UCSD-AML1 (cell line): Measurements from ENCODE around the gene YDJC.
A peak's percentile ranks its signal among the peaks of the same experiment; 100 is the strongest.
"Not testable (repeated sequence)": the region's sequence is repeated elsewhere in the genome, so short reads cannot be mapped to it uniquely, and the experiment has no call there.

ENCODE experiments used
- DNase-seq: peaks from one replicate; lab custom pipeline; 2025; ENCODE audit not compliant: unreplicated experiment; lab: John Stamatoyannopoulos, UW

Gene YDJC

GRCh38 chr22:21652010-21652546, 22.3 kb upstream of the YDJC start:
- DNase-seq, result peak; percentile 85

- DNase-seq, result no peak
Observed at GRCh38 chr22:21651521-21652009, 21.7 kb upstream of the YDJC start.

DNA sequence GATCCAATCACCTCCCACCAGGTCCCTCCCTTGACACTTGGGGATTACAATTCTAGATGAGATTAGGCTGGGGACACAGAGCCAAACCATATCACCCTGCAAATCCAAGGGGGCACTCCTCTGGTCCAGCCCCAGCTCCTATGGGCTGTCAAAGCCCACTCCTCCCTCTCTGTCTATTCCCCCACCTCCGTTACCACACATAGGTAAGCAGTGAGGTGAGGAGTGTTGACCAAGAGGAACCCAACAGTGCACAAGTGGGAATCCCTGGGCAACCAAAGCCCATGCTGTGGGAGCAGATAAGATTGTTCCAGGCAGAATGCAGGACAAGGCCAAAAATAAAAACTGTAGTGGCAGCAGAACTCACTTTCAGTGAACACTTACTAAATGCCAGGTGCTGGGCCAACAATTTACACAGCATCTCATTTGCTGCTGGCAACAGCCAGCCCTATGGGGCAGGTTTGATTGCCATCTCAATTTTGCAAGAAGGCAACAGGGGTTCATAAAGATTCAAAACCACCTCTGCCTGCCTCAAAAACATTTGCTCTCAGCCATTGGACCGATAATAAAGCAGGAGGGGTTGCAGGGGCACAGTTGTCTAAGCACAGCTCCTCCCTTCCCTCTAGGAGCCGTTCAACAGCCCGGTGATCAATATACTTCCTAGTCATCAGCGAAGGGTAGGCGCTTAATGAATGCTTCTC, 21.1 kb upstream of the YDJC start:
- DNase-seq, result no peak

DNA sequence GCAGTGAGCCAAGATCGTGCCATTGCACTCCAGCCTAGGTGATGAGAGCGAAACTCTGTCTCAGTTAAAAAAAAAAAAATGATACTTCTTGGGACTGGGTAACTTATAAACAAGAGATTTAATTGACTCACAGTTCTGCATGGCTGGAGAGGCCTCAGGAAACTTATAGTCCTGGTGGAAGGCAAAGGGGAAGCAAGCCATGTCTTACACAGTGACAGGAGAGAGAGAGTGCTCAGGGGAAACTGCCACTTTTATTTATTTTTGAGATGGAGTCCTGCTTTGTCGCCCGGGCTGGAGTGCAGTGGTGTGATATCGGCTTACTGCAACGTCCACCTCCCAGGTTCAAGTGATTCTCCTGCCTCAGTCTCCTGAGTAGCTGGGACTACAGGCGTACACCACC, 20.5 kb upstream of the YDJC start:
- DNase-seq, result no peak

DNA sequence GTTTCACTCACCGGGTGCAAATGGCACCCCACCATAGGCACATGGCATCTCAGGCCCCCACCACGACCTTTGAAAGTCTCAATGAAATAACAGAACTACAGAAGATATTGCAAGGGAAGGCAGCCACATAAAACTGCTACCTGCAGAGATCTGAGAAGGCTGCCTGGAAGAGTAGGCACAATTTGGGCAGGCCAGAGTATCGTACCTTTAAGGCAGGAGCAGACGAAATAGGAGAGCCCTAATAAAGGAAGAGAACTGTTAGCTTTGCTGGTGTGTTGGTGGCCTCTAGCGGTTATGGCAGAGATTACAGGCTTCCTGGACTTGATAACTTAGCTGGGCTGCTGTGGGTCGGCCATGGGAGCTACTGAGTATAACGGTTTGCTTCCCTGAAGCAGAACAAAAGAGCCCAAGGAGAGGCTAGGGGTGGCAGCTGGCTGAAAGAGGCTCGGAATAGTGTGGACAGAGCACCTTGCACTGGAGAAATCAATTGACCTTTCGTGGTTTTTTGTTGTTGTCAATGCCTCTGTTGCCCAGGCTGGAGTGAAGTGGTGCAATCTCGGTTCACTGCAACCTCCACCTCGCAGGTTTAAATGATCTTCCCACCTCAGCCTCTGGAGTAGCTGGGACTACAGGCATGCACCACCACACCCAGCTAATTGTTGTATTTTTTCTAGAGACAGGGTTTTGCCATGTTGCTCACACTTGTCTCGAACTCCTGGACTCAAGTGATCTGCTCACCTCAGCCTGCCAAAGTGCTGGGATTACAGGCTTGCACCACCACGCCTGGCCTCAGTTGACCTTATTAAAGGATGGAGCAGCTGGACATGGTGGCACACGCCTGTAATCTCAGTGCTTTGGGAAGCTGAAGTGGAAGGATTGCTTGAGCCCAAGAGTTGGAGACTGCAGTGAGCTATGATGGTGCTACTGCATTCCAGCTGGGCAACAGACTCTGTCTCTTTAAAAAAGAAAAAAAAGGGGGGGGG, 17.1 kb upstream of the YDJC start:
- peak; percentile 73 for DNase-seq

GRCh38 chr22:21645513-21645912, 15.7 kb upstream of the YDJC start:
- DNase-seq, result not testable (repeated sequence)

DNA sequence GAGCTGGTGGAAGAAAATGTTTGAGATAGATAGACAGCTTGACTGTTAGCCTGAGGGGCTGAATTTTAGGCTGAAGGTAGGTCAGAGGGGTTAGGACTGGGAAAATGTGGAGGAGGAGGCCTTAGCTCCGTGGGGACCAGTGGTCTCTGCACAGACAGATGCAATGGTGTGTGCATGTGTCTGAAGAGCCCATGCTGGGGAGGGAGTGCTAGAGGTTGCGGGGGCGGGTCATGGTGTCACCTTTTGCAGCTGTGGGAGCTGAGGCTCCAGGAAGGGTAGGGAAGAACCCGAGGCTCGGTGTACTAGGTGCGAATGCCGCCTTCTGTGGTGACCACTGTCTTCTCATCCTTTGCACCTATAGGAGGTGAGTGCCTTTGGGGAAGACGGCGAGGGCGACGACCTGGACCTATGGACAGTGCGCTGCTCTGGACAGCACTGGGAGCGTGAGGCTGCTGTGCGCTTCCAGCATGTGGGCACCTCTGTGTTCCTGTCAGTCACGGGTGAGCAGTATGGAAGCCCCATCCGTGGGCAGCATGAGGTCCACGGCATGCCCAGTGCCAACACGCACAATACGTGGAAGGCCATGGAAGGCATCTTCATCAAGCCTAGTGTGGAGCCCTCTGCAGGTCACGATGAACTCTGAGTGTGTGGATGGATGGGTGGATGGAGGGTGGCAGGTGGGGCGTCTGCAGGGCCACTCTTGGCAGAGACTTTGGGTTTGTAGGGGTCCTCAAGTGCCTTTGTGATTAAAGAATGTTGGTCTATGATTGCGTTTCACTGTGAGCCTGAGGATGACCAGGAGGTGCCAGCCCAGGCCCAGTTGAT, 13.9 kb upstream of the YDJC start:
- DNase-seq, result no peak

- peak; percentile 62 for DNase-seq
Observed at GRCh38 chr22:21642584-21643448, 13.0 kb upstream of the YDJC start.

DNA sequence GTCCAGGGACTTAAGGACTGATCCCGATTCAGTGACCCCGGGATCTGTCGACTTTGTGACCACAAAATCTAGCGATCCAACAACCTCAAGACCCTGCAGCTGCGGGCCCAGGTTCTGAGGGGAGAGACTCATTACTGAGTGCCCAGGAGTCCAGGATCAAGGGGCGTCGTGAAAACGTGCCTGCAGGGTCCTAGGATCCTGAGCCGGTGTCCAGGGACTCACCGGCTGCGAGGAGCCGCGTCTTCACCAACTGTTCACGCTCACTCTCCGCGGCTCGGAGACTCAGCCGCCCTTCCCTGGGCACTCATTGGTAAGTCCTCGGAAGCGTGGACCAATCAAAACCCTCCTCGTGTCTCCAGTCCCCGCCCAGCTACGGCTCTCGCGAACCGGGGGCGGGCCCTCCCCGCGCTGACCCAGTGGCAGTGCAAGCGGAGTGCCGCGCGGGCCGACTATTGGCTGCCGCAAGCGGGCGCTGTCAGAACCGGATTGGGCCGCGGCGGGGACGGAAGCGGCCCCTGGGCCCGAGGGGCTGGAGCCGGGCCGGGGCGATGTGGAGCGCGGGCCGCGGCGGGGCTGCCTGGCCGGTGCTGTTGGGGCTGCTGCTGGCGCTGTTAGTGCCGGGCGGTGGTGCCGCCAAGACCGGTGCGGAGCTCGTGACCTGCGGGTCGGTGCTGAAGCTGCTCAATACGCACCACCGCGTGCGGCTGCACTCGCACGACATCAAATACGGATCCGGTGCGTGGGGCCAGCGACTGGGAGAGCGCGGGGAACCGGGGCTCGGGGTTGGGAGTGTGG, 12.2 kb upstream of the YDJC start, which contains the start of gene SDF2L1:
TSS of gene SDF2L1 (plus strand) at position 514 of the 795 bp plus-strand sequence. CDS start at position 549, 35 bp downstream.
- DNase-seq, result peak; percentile 97

GRCh38 chr22:21641417-21641788, 11.6 kb upstream of the YDJC start:
- DNase-seq, result peak; percentile 66

DNA sequence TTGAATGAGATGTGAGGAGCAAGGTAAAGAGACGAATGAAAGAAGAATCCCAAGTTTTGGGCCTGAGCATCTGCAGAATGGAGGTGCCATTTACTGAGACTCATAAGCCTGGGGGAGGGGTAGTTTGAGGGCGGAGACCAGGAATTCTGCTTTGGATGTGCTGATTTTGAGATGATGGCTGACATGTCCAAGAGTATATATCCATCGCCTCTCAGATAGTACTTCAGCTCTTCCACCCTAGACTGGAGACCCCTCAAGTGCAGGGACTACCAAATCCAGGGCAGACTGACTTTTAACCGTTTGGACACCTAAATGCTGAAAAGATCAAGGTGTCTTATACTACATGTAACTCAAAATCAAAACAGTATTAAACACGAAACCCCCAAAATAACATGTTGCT, 11.0 kb upstream of the YDJC start:
- DNase-seq, result no peak

DNA sequence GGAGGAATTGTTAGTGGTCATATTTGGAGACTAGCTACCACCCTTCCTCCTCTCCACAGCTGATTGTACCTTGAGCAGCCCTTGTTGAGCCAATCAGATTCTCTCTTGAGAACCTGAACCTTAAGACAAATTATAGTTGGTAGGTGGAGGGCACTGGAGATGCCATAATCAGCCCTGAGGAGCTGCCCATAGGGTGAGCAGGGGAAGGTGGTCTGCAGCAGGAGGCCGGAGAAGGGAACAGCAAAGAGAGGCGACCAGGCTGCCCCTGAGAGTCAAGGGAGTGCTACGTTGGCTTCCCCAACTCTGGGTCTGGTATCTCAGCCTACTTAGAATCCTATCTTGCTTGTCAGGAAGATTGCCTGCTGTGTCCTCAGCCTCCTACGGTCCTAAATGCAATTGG, 9.5 kb upstream of the YDJC start:
- DNase-seq, result no peak

DNA sequence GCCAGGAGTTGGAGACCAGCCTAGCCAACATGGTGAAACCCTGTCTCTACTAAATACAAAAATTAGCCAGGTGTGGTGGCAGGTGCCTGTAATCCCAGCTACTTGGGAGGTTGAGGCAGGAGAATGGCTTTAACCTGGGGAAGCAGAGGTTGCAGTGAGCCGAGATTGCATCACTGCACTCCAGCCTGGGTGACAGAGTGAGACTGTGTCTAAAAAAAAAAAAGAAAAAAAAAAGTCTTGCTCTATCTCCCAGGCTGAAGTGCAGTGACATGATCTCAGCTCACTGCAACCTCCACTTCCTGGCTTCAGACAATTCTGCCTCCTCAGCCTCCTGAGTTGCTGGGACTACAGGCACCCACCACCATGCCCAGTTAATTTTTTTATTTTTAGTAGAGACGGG, 7.6 kb upstream of the YDJC start:
- not testable (repeated sequence) for DNase-seq

- DNase-seq, result no peak
Observed at GRCh38 chr22:21636629-21637218, 6.9 kb upstream of the YDJC start.

- no peak for DNase-seq
Observed at GRCh38 chr22:21635771-21636510, 6.1 kb upstream of the YDJC start.

DNA sequence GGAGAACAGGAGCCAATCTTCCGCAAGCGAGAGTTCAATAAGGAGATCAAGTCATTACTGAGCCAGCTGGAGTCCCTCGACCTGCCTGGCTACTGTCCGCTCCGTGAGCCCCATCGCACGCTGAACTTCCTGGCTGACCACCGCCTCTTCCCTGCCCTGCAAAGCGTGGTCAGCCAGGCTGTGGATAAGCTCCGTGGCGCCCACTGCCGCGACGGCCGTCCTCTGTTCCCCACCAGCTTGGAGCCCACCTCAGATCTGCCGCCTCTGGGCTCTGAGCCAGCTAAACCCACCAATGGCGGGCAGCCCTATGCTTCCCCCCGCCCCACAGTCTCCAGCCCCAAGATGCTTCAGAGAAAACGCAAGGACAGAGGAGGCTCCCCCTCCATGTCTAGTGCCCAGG, 5.0 kb upstream of the YDJC start:
- DNase-seq, result no peak

GRCh38 chr22:21634081-21634480, 4.3 kb upstream of the YDJC start:
- DNase-seq, result no peak

DNA sequence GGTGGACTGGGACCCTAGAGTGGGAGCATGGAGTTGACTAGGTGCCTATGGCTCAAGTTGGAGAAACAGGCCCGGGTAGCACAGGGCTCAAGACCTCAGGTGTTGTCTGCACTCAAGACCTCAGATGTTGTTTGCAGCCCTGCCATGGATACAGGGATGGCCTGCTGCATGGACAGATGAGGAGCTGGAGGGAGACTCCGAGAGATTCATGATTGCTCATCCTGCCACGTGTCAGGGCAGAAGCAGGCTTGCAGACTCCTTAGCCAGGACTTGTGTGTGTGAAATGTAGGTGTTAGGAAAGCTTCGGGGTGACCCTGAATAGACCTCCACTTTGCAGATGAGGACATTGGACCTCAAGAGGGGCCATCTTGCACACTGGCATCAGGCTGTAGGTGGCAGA, 3.7 kb upstream of the YDJC start:
- DNase-seq, result no peak
